ENCODE results near the gene CNTNAP1.

Gene CNTNAP1

DNA sequence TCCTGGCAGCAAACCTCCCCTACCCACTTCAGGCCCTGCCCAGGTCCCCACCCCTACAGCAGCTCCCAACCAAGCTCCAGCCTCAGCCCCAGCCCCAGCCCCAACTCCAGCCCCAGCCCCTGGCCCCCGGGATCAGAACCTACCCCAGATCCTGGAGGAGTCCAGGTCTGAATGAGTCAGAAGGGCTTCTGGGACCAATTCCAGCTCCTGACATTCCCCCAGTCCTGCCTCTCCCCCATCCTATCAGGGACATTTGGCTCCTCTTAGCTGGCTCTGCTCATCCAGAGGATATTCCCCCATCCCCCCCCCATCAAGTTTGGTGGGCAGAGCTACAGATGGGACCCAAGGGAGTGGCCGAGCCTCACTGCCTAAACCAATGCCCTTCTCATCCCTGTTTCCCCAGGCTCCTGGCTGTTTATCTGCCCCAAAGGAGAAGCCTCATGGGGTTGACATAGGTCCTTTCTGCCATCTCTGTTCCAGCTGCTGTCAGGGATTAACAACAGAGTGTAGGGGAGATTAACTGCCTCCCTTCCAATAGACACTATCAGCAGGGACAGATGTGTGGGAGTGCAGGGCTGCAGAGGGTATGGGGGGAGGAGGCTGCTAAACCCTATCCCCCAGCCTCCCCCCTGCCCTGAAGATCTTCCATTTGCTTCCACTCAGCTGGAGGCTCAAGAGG lies 16.5 kb downstream of the CNTNAP1 start:
- TF ChIP-seq TAF1 (IDR thresholded peaks at IDR 0.05; ENCODE audit: borderline replicate concordance, insufficient read depth, low read length) (no peak), SIN3A (IDR thresholded peaks at IDR 0.05; ENCODE audit: borderline replicate concordance, insufficient read depth, low read length) (no peak), FOXP2 (optimal IDR thresholded peaks at IDR 0.05; ENCODE audit: borderline replicate concordance, extremely low read depth, extremely low read length, insufficient read depth) (no peak)

DNA sequence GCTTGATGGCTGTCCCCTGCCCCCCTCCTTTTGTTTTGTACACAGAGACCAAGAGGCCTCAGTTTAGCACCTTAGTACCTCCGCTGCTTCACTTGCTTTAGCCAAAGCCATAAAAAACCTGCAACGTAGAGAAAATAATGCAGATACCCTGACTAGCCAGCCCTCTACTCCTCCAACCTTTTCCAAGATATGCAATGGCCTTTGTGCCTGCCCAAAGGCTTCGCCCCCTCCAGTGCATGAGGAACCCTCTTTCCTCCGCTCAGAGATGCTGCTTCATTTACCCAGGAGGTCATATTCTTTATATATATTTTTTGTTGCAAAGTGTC lies 17.0 kb downstream of the CNTNAP1 start:
- TF ChIP-seq, protein P1, sequence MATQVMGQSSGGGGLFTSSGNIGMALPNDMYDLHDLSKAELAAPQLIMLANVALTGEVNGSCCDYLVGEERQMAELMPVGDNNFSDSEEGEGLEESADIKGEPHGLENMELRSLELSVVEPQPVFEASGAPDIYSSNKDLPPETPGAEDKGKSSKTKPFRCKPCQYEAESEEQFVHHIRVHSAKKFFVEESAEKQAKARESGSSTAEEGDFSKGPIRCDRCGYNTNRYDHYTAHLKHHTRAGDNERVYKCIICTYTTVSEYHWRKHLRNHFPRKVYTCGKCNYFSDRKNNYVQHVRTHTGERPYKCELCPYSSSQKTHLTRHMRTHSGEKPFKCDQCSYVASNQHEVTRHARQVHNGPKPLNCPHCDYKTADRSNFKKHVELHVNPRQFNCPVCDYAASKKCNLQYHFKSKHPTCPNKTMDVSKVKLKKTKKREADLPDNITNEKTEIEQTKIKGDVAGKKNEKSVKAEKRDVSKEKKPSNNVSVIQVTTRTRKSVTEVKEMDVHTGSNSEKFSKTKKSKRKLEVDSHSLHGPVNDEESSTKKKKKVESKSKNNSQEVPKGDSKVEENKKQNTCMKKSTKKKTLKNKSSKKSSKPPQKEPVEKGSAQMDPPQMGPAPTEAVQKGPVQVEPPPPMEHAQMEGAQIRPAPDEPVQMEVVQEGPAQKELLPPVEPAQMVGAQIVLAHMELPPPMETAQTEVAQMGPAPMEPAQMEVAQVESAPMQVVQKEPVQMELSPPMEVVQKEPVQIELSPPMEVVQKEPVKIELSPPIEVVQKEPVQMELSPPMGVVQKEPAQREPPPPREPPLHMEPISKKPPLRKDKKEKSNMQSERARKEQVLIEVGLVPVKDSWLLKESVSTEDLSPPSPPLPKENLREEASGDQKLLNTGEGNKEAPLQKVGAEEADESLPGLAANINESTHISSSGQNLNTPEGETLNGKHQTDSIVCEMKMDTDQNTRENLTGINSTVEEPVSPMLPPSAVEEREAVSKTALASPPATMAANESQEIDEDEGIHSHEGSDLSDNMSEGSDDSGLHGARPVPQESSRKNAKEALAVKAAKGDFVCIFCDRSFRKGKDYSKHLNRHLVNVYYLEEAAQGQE (IDR thresholded peaks at IDR 0.05; ENCODE audit: insufficient read depth in 1 of 2, low read depth in 2 of 2, low read length in 2 of 2) = no peak
- no peak for TF ChIP-seq TAF1 (IDR thresholded peaks at IDR 0.05; ENCODE audit: borderline replicate concordance, insufficient read depth, low read length)
- TF ChIP-seq FOXP2 (optimal IDR thresholded peaks at IDR 0.05; ENCODE audit: borderline replicate concordance, extremely low read depth, extremely low read length, insufficient read depth) = no peak
- no peak for TF ChIP-seq POLR2AphosphoS5 (IDR thresholded peaks at IDR 0.05; ENCODE audit: low read depth, low read length)
- no peak for TF ChIP-seq SIN3A (IDR thresholded peaks at IDR 0.05; ENCODE audit: borderline replicate concordance, insufficient read depth, low read length)

DNA sequence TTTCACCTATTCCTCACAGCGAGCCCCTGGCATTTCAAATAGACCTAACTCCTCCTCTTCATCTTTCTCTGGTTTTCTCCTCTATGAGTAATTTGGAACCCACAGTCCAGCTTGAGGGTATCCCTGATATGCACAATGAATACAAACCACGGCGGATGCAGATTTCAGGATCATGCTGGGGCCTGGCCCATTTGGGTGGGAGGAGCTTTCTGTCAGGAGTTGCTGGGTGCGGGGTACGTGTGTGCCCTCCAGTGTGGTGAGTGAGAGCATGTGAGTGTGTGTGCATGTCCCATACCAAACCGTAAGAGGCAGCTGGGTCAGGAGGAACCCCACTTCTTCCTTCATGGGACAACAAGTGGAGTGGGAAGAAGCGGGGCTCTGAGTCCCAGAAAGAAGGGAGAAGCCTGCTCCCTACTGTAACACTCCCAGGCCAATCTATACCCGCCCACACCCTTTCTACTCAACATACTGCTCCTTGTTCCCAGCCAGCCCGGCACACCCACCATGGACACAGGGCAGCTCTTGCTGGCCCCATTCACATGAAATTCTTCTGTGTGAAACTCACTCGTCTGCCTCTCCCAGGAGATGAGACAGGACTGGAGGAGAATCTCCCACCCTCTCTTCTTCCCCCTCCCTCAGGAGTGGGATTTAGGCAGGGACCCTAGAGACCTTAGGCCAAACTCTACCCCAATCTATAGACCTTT lies 18.4 kb downstream of the CNTNAP1 start:
- TF ChIP-seq FOXP2 (optimal IDR thresholded peaks at IDR 0.05; ENCODE audit: borderline replicate concordance, extremely low read depth, extremely low read length, insufficient read depth) (no peak), SIN3A (IDR thresholded peaks at IDR 0.05; ENCODE audit: borderline replicate concordance, insufficient read depth, low read length) (no peak), POLR2AphosphoS5 (IDR thresholded peaks at IDR 0.05; ENCODE audit: low read depth, low read length) (no peak; the same call in 1 of the 2 replicates), TAF1 (IDR thresholded peaks at IDR 0.05; ENCODE audit: borderline replicate concordance, insufficient read depth, low read length) (no peak)
- TF ChIP-seq, protein P1 (IDR thresholded peaks at IDR 0.05; ENCODE audit: insufficient read depth in 1 of 2, low read depth in 2 of 2, low read length in 2 of 2) = no peak

DNA sequence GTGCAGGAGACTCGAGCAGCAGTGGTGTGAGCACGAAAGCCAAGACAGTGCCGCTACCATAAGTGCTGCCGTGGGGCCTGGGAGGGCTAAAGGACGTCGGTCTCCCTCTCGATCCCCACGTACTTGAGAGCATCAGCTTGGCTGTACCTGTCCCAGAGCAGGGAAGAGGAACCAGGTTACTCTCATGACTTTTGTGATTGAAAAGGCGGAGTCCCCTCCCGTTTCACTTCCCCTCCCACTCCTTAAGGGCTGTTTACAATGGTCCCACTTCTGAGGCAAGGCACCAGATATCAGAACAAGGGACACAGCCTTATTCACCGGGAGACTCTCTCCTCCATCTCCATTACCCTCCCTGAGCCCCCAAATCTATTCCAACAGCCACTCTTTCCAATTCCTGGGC lies 20.1 kb downstream of the CNTNAP1 start:
- TF ChIP-seq, protein P1 (IDR thresholded peaks at IDR 0.05; ENCODE audit: insufficient read depth in 1 of 2, low read depth in 2 of 2, low read length in 2 of 2) = no peak
- no peak for TF ChIP-seq FOXP2 (optimal IDR thresholded peaks at IDR 0.05; ENCODE audit: borderline replicate concordance, extremely low read depth, extremely low read length, insufficient read depth)
- TF ChIP-seq SIN3A (IDR thresholded peaks at IDR 0.05; ENCODE audit: borderline replicate concordance, insufficient read depth, low read length) = no peak
- TF ChIP-seq POLR2AphosphoS5 (IDR thresholded peaks at IDR 0.05; ENCODE audit: low read depth, low read length) = no peak
- TF ChIP-seq TAF1 (IDR thresholded peaks at IDR 0.05; ENCODE audit: borderline replicate concordance, insufficient read depth, low read length) = no peak

DNA sequence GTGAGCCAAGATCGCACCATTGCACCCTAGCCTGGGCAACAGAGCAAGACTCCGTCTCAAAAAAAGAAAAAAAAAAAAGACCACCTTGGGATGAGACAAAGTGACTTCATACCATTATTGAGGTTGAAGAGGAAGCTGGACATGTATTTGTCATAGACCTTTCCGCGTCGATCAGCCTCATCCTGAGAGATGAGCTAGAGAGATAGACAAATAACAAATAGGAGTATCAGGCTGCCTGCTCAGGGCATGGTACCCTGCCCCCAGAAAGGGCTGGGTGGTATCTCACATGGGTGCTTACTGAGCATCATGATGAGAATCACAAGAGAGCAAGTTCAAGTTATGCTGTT lies 22.1 kb downstream of the CNTNAP1 start:
- no peak for TF ChIP-seq TAF1 (IDR thresholded peaks at IDR 0.05; ENCODE audit: borderline replicate concordance, insufficient read depth, low read length)
- no peak for TF ChIP-seq POLR2AphosphoS5 (IDR thresholded peaks at IDR 0.05; ENCODE audit: low read depth, low read length)
- TF ChIP-seq, protein P1 (IDR thresholded peaks at IDR 0.05; ENCODE audit: insufficient read depth in 1 of 2, low read depth in 2 of 2, low read length in 2 of 2) = no peak
- no peak for TF ChIP-seq SIN3A (IDR thresholded peaks at IDR 0.05; ENCODE audit: borderline replicate concordance, insufficient read depth, low read length)
- TF ChIP-seq FOXP2 (optimal IDR thresholded peaks at IDR 0.05; ENCODE audit: borderline replicate concordance, extremely low read depth, extremely low read length, insufficient read depth) = no peak
